SK-N-DZ (cell line): ENCODE data around the gene CASZ1.

Source experiments
- DNase-seq: peaks from one replicate; pipeline ENCODE4 v3.0.0-alpha.2; 2015; ENCODE audit warnings: low spot score

CASZ1 gene

DNA sequence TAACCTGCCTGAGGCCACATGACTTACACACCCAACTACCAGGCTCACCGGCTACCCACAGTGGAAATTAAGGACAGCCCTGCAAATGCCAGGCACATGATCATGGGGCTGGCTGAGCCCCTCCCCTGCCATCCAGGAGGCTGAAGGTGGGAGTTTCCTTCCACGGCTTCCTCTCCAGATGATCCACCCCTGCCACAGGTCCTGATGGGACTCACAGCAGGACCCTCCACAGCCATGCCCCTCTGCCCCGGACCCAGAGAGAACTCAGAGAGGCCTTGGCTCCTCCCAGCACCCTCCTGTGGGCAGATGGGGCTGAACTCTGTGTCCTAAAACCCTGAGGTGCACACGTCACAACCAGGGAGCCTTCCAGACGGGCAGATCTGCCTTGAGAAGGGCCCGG is 29.1 kb upstream of the CASZ1 start:
- DNase-seq = no peak

DNA sequence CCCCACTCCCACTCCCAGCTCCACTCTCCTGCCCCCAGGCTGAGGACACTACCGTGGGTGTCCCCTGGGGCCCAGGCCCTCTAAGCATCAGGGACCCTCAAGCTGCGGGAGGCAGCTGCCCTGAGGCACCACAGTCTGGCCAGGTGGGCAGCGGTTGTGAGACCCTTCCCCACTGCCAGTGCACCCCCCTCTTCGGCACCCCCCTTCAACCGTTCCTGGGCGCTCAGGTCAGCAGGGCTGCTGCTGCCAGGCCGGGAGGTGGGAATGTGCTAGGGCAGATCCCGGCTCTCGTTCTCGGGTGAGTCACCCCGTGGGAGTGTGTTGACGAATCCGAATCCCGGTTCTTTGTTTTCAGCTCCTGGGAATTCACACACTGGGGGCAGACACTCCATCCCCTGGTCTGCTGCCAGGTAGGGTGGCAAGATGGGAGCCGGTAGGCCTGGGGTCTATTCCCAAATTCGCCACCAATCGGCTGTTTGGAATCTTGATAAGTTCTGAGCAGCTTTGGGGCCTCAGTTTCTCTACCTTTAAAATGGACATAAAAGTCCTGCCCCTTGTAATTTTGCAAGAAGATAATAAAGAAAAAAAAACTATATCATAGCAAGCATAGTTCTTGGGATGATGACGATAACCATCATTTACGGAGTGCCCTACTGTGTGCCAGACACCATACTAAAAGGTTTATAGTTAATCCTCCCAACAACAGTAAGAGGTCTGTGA is 28.5 kb upstream of the CASZ1 start:
- no peak for DNase-seq

DNA sequence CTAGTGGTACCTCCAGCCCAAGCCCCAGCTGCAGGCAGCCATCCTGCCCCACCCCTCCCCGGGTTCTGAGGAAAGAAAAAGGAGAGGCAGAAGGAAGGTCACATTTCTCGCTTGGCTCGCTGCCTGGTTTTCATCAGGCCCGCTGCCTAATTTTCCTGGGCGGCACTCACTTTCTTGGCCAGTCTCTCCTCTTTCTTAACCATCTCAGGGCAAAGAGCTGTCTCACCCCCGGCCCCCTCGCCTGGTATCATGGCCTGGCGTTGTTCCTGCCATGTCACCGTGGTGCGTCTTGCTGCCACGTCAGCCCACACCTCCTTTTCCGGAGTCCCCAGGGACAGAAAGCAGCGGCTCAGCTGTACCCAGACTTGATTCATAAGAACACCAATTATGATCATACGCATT is 26.6 kb upstream of the CASZ1 start:
- DNase-seq = no peak

DNA sequence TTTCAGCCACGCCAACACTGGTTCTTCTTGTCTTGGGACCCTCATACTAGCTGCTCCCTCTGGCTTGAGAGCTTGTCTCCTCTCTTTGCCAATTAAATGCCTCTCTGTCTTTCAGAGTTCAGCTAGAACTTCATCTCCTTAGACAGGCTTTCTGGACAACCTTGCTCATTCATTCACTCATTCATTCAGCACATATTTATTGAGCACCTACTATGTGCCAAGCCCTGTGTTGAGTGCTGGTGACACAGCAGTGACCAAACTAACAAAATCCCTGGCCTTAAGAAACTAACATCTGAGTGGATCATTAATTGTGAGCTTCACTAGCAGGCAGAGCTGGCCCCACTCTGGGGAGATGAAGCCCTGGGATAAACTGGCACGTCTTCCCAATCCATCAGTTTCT is 24.9 kb upstream of the CASZ1 start:
- no peak for DNase-seq

DNA sequence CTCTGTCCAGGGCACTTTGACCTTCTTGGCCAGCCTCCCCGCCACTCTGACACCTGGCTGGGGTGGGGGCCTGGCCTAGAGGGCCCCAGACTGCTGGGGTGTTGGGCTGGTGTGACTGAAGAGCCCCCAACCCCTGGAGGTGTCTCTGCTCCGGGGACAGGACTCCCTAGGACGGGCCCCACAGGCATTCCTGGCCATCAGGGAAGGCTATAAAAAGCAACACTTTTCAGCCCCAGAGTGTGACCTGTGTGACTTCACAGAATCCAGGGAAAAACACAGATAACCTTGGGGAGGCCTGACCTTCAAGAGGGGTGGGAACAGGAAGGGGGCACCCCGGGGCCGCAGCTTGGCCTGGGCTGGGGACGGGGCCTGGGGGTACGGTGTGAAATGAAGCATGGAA is 24.0 kb upstream of the CASZ1 start:
- no peak for DNase-seq

DNA sequence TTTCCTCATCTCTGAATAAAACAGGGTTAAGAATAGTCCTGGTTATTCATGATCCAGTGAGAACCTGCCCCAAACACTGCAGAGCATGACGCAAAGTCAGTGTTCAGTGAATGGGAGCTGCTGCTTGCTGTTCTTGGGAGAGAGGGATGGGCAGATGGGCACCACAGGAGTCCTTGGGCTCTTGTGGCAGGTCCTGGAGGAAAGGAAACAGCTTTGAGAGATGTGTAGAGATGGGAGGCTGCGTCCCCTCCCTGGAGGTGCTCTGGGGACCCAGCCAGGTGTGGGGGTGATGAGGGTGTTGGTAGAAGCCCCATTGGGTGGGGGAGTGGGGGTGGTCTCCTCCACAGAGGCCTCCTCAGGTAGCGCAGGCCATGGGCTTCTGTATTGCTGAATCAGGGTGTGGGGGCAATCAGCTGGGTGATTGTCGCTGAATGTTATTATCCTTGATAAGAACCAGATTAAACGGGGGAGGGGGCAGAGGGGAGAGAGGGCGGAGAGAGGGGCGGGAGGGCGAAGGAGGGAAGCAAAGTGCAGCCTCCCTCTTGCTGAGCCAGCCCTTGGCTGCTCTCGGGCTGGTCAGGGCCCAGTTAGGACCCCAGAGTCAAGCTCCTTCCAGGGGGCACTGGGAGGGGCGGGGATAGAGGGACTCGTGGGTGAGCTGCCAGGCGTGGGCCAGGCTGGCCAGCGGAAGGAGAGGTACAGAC is 22.9 kb upstream of the CASZ1 start:
- DNase-seq = no peak

DNA sequence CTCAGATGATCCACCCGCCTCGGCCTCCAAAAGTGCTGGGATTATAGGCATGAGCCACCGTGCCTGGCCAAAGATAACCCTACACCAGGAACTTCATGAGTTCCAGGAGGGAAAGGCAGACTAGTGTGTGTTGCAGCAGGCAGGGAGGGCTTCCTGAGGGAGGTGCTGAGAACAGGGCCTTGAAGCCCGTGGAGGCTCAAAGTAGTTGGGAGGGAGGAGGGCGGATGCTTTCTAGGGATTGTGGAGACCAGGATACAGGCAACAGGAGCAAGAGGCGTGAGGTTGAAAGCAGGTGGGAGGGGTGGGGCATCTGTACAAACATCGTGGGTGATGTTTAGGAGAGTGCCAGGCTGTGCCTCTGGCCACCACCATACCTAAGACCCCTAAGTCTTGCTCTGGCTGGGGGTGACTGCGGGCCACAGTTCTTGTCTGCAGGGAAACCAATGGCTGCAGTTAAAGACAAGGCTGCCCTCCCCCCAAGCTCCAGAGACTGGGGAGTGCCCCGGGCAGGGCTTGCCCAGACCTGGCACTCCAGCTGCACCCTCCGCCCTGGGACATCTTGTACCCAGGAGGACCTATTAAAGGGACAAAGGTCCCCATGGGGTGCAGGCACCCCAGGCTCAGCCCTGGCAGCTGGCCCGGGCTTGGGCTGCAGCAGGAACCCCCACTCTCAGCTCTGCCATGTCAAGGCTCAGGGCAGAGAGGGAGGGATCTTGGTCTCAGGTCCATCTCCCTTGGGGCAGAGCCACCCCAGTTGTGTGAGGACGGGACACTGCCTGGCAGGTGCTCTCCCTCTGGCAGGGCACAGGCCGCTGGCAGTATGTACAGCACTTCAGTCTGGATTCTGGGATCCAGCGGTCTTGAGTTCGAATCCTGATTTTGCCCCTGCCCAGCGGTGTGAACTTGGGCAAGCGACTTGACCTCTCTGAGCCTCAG is 22.1 kb upstream of the CASZ1 start:
- no peak for DNase-seq

DNA sequence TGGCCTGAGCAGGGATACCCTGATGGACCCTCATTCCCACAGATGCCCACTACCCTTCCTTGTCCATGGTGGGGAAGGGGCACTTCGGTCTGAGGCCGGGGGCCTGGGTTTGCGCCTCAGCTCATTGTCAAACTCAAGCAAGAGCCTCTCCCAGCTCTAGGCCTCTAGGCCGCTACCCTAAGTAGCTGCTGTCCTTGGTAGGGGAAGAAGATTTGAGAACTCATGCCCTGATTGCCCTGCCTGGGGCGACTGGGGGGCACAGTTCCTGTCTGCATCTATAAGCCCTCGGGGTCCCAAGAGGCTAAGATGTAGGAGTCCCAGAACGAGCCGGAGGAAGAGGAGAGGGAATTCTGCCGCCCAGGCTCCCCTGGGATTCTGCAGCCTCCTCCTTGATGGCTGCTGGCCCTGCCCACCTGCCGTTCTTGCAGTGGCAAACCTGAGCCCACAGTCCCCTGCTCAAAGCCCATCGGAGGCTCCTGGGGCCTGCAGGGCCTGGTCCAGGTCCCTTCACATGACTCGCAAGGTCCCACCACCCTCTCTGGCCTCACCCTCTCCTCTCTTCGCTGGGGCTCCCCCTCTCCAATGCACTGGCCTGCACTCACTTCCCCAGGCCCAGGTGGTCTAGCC is 20.4 kb upstream of the CASZ1 start:
- no peak for DNase-seq

DNA sequence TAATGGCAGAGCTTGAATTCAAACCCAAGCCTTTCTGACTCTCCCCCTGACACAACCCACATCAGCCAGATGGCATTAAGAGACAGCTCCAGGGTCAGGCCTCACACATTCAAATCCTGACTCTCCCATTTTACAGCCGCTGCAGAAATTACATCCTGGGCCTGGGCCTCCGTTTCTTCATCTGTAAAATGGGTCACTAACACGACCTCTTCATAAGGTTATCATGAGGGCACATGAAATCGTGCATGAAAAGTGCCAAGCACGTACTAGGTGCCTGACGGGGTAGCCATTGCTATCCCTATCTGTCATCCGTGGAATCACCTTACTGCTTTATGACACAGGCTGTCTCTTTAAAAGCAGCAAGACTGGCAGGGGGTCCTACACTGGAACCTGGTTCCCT is 19.8 kb upstream of the CASZ1 start:
- DNase-seq = no peak

DNA sequence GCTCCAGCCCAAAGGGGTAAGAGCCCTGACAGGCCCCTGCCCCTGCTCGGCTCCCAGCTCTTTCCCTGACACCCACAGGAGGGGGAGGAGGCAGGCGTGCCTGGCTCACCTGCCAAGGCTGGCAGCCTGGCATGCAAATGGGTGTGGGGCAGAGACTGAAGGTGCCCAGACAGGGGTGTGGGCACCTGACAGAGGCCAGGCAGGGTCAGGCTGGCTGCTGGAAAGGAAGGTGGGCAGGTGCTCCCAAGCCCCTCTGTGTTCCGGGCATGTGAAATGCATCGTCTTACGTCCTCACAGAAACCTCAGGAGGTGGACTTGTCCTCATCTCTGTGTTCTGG is 19.4 kb upstream of the CASZ1 start:
- DNase-seq = no peak

DNA sequence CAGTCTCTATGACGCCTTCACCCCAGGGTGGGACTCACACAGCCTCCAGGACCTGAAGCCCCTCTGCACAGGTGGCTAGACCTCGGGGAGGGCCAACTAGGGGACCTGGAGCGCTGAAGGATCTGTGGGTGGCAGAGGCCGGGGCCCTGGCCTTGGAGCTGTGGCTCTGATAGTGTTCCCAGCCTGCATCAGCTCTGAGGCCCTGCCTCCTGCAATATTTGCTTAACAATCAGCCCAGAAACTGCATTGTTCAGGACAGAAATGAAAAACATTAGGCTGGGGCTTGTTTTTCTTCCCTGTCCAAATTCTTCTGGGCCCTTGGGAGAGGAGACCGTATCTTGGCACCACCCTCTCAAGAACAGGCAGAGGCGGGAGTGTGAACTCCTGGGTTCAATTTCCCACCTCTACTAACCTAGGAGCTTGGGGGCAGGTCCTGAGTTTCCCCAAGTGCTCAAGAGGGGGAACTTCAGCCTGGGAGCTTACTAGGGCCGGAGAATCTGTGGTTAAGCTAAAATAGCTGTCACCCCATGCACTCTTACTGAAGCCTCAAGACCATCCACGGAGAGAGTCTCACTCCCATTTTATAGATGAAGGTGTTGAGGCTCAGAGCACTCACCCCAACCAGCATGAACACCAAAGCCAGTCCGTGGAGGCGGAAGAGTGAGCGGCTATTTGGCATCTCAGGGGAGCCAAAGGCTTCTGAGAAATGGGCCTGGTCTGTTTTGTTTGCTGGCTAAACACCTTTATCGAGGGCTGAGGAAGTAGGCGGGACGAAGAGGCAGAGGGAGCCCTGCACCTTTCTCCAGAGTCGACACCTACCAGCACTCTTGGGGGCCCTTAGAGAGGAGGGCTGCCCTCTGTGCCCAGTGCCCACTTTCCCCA is 18.8 kb upstream of the CASZ1 start:
- DNase-seq = no peak

DNA sequence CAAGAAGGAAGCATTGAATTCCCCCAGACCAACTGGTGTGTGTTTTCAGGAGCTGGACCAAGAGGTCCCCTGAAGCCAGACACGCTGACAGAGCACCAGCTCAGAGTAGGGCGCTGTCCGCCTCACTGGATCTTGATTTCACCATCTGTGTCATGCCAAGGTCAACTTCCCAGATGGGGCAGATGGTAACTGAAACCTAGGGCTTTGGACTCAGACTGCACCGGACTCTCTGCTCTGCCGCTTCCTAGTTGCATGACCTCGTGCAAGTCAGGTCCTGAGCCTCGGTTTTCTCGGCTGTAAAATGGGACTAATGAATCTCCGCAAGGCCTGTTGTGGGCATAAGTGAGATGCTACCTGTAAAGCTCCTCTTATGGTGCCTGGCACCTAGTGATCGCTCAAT is 17.9 kb upstream of the CASZ1 start:
- no peak for DNase-seq

DNA sequence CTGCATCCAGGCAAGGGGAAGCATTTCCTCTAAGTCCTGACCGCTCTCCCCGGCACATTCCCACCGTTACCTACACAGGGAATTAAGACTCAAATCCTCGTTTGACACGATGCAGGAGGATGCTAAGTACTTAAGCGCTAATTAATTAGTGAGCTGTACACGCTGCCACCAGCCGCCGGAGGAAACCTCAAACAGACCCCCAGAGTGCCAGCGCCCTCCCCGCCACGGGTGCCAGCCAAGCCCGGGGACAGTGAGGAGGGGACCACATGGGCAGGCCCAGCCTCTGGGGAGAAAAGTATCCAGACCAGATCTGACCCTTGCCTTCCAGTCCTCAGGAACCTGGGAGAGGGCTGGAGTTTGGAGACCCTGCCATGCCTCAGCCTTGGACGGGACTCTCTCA is 17.4 kb upstream of the CASZ1 start:
- no peak for DNase-seq

DNA sequence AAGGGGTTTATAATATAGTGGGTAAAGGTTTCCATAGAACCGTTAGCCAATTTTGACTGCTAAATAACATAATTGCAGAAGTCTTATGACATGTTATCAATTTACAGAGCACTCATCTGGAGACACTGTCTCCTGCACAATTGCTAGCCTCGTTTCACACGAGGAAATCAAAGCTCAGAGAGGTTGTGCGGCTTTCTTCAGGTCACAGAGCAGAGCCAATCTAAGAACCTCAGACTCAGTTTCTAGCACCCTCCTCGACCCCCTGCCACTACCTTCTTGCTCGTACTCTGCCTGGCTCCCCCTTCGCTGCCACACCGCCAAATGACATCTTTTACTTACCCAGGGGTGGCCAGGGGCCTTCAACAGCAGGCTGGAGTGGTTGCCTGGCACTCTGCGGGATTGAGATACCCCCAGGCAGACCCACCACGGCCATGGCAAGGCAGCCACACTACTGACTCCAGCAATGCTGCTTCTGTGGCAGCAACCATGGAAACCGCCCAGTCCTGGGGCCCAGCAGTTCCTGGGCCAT is 16.0 kb upstream of the CASZ1 start:
- DNase-seq = no peak

DNA sequence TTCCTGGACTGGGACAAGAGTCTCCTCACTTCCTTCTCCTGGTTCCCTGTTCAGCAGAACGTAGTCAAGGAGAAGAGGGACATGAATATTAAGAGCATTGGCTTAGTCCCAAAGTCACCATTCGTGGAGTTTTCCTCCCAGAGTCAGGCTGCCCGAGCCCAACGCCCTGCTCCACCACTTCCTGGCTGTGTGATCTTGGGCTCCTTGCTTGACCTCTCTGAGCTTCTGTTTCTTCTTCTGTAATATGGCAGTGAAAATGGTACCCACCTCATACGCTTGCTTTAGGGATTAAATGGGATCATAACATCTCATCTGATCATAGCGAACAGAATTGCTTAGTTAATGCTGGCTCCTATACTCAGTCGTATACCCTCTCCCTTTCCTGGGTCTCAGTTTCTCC is 12.0 kb upstream of the CASZ1 start:
- DNase-seq = no peak

DNA sequence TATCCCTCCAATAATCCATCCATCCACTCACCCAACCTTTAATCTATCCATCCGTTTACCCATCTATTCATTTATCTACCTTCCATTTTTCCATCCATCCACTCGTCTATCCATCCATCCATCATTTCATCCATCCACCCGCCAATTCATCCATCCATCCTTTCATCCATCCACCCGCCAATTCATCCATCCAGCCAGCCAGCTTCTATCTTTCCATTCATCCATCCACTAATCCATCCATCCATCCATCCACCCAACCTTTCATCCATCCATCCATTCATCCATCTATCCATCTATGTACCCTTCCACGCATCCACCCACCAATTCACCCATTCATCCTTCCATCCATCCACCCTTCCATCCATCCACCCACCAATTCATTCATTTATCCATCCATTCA is 10.5 kb upstream of the CASZ1 start:
- no peak for DNase-seq

DNA sequence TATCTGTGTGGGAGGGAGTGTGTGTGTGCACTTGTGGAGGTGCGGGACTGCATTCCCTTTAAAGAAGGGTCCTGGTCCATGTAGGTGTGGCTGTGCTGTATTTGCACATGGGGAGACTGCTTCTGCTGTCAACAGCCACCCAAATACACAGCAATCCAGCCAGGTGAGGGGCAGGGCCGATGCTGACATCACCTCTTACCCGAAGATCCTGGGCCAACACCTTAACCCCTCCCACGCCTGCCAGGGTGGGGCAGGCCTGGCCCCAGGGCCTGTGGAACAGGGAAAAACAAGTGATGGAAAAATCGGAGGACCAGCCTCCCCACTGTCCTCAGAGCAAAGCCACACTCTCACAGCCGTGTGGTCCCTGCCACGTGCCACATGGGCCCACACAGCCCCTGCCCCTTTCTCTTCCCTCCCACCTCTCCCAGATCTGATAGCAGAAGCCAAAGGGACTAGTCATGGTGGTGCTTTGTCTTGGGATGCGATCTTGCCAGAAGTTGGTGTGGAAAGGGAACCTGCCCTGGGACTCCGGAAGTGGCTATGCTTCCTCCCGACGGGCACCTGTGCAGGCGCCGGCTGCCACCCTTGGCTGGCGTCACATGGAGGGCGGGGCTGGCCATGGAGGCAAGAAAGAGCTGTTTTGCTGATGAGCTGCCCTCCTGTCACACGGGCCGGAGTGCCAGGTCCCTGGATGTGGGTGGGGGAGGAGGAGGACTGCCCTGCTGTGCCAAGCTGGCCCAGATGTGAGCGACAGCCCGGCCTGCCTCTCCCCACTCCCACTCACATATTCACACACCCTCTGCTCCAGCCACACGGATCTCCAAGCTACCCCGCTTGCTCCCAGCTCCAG is 7.8 kb upstream of the CASZ1 start:
- DNase-seq = no peak

DNA sequence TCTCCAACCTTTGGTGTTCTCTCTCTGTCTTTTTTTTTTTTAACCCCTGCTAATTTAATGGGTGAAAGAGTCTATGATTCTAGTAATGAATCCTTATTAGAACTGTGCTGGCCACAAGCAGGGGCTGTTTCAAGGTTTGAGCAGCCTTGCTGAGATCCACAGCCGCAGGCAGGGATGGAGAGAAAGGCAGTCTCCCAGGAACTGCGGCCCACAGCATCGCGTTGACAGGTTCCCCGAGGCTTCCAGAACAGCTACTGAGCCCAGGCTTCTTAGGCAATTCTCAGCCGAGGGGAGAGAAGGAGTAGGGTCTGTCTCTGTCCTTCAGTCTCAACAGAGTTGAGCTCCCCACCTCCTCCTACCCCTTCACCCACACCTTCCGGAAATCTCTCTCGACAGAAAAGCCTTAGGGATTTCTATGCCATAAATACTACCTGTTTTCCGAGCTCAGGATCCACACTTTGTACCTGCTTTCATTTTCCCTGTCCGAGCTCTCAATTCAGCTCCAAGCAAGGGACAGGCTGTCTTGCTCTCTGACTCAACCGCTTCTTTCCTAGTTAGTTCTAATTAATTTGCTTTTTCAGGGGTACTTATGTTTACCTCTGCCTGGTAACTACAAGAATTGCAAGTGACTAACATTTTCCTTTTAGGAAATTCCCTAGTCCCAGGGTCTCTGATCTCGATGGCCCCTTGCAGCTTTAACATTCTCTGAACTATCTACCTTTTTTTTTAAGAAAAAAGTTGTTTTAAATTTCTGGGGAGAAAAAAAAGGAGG is 6.7 kb upstream of the CASZ1 start:
- DNase-seq = no peak

DNA sequence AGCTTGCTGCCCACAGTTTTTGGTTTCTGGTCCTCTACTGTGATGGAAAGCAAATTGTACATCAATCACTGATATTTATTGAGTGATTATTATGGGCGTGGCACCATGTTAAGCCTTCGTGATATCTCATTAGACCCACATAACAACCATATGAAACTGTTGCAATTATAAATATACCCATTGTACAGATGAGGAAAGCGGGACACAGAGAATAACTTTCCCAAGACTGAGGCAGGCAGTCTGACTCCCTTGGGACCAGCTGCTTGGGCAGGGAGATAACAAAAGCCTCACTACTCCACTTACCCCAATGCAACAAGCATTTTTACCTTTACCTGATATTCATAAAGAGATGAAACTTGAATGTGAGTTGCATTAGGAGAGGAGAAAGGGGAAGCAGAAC is 4.3 kb upstream of the CASZ1 start:
- DNase-seq = no peak
